ENCODE measurements around the gene LRRC49. TPM values are rescaled to one million over a fixed set of nuclear protein-coding genes. Genes with fewer than 3 reads are reported as not detected.

LRRC49 gene
- total RNA-seq, 2 donors from 2014 or later: 2.4 to 2.8 TPM

GRCh38 chr15:70962084-70962483 lies 69.5 kb downstream of the LRRC49 start:
- Histone ChIP-seq H3K27me3 (no peaks in the 10 kb centered on the region), H3K9me3 (no peaks in the 10 kb centered on the region), H3K4me1 (no peaks in the 10 kb centered on the region), H3K36me3 (no peaks in the 10 kb centered on the region), H3K27ac (no peak overlapping the region), H3K4me3 (no peak overlapping the region), H3K9ac (ENCODE audit: low read depth in 2 of 2, low read length in 2 of 2) (no peak overlapping the region)
- intact Hi-C loops (cut with DNase I): no loop called here
- TF ChIP-seq, protein P1, sequence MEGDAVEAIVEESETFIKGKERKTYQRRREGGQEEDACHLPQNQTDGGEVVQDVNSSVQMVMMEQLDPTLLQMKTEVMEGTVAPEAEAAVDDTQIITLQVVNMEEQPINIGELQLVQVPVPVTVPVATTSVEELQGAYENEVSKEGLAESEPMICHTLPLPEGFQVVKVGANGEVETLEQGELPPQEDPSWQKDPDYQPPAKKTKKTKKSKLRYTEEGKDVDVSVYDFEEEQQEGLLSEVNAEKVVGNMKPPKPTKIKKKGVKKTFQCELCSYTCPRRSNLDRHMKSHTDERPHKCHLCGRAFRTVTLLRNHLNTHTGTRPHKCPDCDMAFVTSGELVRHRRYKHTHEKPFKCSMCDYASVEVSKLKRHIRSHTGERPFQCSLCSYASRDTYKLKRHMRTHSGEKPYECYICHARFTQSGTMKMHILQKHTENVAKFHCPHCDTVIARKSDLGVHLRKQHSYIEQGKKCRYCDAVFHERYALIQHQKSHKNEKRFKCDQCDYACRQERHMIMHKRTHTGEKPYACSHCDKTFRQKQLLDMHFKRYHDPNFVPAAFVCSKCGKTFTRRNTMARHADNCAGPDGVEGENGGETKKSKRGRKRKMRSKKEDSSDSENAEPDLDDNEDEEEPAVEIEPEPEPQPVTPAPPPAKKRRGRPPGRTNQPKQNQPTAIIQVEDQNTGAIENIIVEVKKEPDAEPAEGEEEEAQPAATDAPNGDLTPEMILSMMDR (IDR thresholded peaks at IDR 0.05): no peak
- no peak for DNase-seq

- intact Hi-C loops (cut with DNase I): no loop called here
- no peak for DNase-seq
Measured at GRCh38 chr15:70963199-70963598, 70.6 kb downstream of the LRRC49 start.

DNA sequence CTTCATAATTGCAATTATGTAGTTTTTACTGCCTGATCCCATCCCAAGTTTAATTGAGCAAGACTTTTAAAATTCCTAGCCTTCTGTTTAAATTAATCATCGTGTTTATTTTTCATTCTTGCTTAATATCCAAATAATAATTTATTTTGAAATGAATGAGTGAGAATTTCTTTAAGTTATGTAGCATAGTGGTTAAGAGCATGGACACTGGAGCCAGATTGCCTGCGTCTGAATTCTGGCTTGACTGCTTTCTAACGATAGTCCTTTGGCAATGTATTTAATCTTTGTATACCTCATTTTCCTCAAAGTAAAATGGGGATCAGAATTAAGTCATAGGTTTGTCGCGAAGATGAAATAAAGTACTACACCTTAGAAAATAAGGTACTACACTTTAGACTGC lies 71.4 kb downstream of the LRRC49 start:
- Histone ChIP-seq H3K9ac (ENCODE audit: low read depth in 2 of 2, low read length in 2 of 2) (no peak overlapping the region), H3K4me3 (no peak overlapping the region), H3K9me3 (no peaks in the 10 kb centered on the region), H3K4me1 (no peaks in the 10 kb centered on the region), H3K27ac (no peak overlapping the region), H3K36me3 (no peaks in the 10 kb centered on the region), H3K27me3 (no peaks in the 10 kb centered on the region)
- intact Hi-C loops (cut with DNase I): no loop called here
- TF ChIP-seq, protein P1 (IDR thresholded peaks at IDR 0.05): no peak
- DNase-seq: no peak

More at GRCh38 chr15:70963199-70963598, 70.6 kb downstream of the LRRC49 start:
- H3K27ac ChIP-seq: no peak overlapping the region
- H3K9ac ChIP-seq (ENCODE audit: low read depth in 2 of 2, low read length in 2 of 2): no peak overlapping the region
- H3K4me1 ChIP-seq: no peaks in the 10 kb centered on the region
- no peaks in the 10 kb centered on the region for H3K36me3 ChIP-seq
- no peaks in the 10 kb centered on the region for H3K27me3 ChIP-seq
- TF ChIP-seq, protein P1 (IDR thresholded peaks at IDR 0.05): no peak
- no peak overlapping the region for H3K4me3 ChIP-seq
- no peaks in the 10 kb centered on the region for H3K9me3 ChIP-seq

DNA sequence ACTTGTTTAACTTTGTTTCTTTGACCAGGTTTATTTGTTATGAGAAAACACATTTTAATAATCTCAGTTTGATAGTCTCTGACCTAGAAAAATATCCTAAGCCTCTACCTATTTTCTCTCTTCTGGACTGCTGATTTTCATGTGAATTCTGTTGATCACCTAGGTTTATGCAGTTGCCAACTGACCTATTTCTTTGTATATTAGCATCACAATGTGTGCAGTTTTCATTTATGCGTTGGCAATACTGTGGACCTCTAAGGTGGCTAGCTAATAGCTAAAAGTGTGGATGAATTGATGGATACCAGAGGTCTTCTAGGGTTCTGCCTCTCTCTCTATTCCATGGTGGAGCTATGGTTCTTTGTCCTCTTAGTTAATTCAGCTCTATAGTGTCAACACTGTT lies 72.1 kb downstream of the LRRC49 start:
- Histone ChIP-seq H3K9ac (ENCODE audit: low read depth in 2 of 2, low read length in 2 of 2) (no peak overlapping the region), H3K36me3 (no peaks in the 10 kb centered on the region), H3K27me3 (no peaks in the 10 kb centered on the region), H3K27ac (no peak overlapping the region), H3K9me3 (no peaks in the 10 kb centered on the region), H3K4me3 (no peak overlapping the region), H3K4me1 (no peaks in the 10 kb centered on the region)
- TF ChIP-seq, protein P1 (IDR thresholded peaks at IDR 0.05): no peak
- intact Hi-C loops (cut with DNase I): no loop called here
- DNase-seq: no peak

GRCh38 chr15:70967646-70968045 lies 75.0 kb downstream of the LRRC49 start:
- no peak for DNase-seq
- Histone ChIP-seq H3K27me3 (no peaks in the 10 kb centered on the region), H3K4me1 (no peaks in the 10 kb centered on the region), H3K9me3 (no peaks in the 10 kb centered on the region), H3K4me3 (no peak overlapping the region), H3K27ac (no peak overlapping the region), H3K9ac (ENCODE audit: low read depth in 2 of 2, low read length in 2 of 2) (no peak overlapping the region), H3K36me3 (no peaks in the 10 kb centered on the region)
- TF ChIP-seq, protein P1 (IDR thresholded peaks at IDR 0.05): no peak
- intact Hi-C loops (cut with DNase I): no loop called here
